NCI-H2081 treated with DMSO at 0.1 percent for 48 hours (cell line): ENCODE measurements around the gene GALNT9.
"Not testable (repeated sequence)": the region's sequence is repeated elsewhere in the genome, so short reads cannot be mapped to it uniquely, and the experiment has no call there.

Source experiments
- DNase-seq: peaks from one replicate; lab custom pipeline; 2025; lab: John Stamatoyannopoulos, UW

GALNT9 gene

GRCh38 chr12:132358241-132359225 lies 29.1 kb upstream of the GALNT9 start:
- not testable (repeated sequence) for DNase-seq

GRCh38 chr12:132357623-132358186 lies 28.3 kb upstream of the GALNT9 start:
- no peak for DNase-seq

- no peak for DNase-seq
Measured at GRCh38 chr12:132356691-132357622, 27.6 kb upstream of the GALNT9 start.

GRCh38 chr12:132355742-132356681 lies 26.6 kb upstream of the GALNT9 start:
- DNase-seq: no peak

GRCh38 chr12:132354982-132355680 lies 25.7 kb upstream of the GALNT9 start:
- no peak for DNase-seq

- no peak for DNase-seq
Measured at GRCh38 chr12:132354211-132354981, 25.0 kb upstream of the GALNT9 start.

- no peak for DNase-seq
Measured at GRCh38 chr12:132353811-132354210, 24.4 kb upstream of the GALNT9 start.

- no peak for DNase-seq
Measured at GRCh38 chr12:132352896-132353800, 23.8 kb upstream of the GALNT9 start.

- no peak for DNase-seq
Measured at GRCh38 chr12:132351751-132352495, 22.5 kb upstream of the GALNT9 start.

- no peak for DNase-seq
Measured at GRCh38 chr12:132349501-132350131, 20.2 kb upstream of the GALNT9 start.

- no peak for DNase-seq
Measured at GRCh38 chr12:132348176-132348575, 18.8 kb upstream of the GALNT9 start.

- DNase-seq: no peak
Measured at GRCh38 chr12:132347176-132347855, 17.9 kb upstream of the GALNT9 start.

GRCh38 chr12:132346471-132347175 lies 17.2 kb upstream of the GALNT9 start:
- no peak for DNase-seq

- no peak for DNase-seq
Measured at GRCh38 chr12:132345561-132346200, 16.3 kb upstream of the GALNT9 start.

GRCh38 chr12:132345126-132345525 lies 15.7 kb upstream of the GALNT9 start:
- DNase-seq: no peak

GRCh38 chr12:132344601-132345000 lies 15.2 kb upstream of the GALNT9 start:
- no peak for DNase-seq
